Nephron (organoid): ENCODE results near the gene SGK1.
A peak's percentile ranks its signal among the peaks of the same experiment; 100 is the strongest.
"Not testable (repeated sequence)": the region's sequence is repeated elsewhere in the genome, so short reads cannot be mapped to it uniquely, and the experiment has no call there.

Experiments
- H3K27ac Mint-ChIP-seq, 3 experiments: 2 replicates each; pipeline ENCODE4 v1.8.0; 2020; ENCODE audit warnings: mixed read lengths in 3 of 3, mild to moderate bottlenecking in 2 of 3, moderate library complexity in 1 of 3
- H3K27me3 Mint-ChIP-seq: 2 replicates; pipeline ENCODE4 v1.8.0; 2021; ENCODE audit warnings: low read depth, mild to moderate bottlenecking, moderate library complexity, mixed read lengths
- H3K36me3 Mint-ChIP-seq: 2 replicates; pipeline ENCODE4 v1.8.0; 2020; ENCODE audit warnings: low read depth, mixed read lengths
- H3K4me1 Mint-ChIP-seq: 2 replicates; pipeline ENCODE4 v1.8.0; 2020; ENCODE audit warnings: mixed read lengths
- H3K4me3 Mint-ChIP-seq, 3 experiments: 2 replicates each; pipeline ENCODE4 v1.8.0; 2020; ENCODE audit warnings: mild to moderate bottlenecking in 3 of 3, mixed read lengths in 3 of 3, moderate library complexity in 2 of 3
- H3K9me3 Mint-ChIP-seq: 2 replicates; pipeline ENCODE4 v1.8.0; 2020; ENCODE audit warnings: mixed read lengths
- CTCF ChIP-seq, 3 experiments: fragments of 200-600 bp; sonication (generic); IDR thresholded peaks; one replicate each; pipeline ENCODE4 v1.5.0; 2021; ENCODE audit warnings: antibody characterized with exemption in 3 of 3; ENCODE audit not compliant: unreplicated experiment in 3 of 3

Gene SGK1

GRCh38 chr6:134240665-134241431, 77.1 kb downstream of the SGK1 start:
- no peak overlapping the region for H3K4me3 Mint-ChIP-seq
- H3K27me3 Mint-ChIP-seq, result peaks cover 4% of the 10 kb centered on the region
- H3K36me3 Mint-ChIP-seq, result no peaks in the 10 kb centered on the region
- TF ChIP-seq CTCF (IDR thresholded peaks at IDR 0.05; ENCODE audit: unreplicated experiment in 3 of 3), result no peak
- H3K27ac Mint-ChIP-seq, result peak overlapping the region in 1 of 3 experiments; percentile 35
- H3K4me1 Mint-ChIP-seq, result peaks cover 15% of the 10 kb centered on the region
- no peaks in the 10 kb centered on the region for H3K9me3 Mint-ChIP-seq

GRCh38 chr6:134238960-134239795, 78.7 kb downstream of the SGK1 start:
- H3K36me3 Mint-ChIP-seq, result no peaks in the 10 kb centered on the region
- no peak overlapping the region for H3K4me3 Mint-ChIP-seq
- no peak for TF ChIP-seq CTCF (IDR thresholded peaks at IDR 0.05; ENCODE audit: unreplicated experiment in 3 of 3)
- H3K27me3 Mint-ChIP-seq, result peaks cover 4% of the 10 kb centered on the region
- peak overlapping the region in 1 of 3 experiments; percentile 22 for H3K27ac Mint-ChIP-seq
- H3K4me1 Mint-ChIP-seq, result peaks cover 15% of the 10 kb centered on the region
- H3K9me3 Mint-ChIP-seq, result no peaks in the 10 kb centered on the region

GRCh38 chr6:134238006-134238405, 79.9 kb downstream of the SGK1 start:
- TF ChIP-seq CTCF (IDR thresholded peaks at IDR 0.05; ENCODE audit: unreplicated experiment in 3 of 3), result no peak
- no peak overlapping the region for H3K4me3 Mint-ChIP-seq
- H3K36me3 Mint-ChIP-seq, result no peaks in the 10 kb centered on the region
- H3K27ac Mint-ChIP-seq, result peak overlapping the region in 1 of 3 experiments; percentile 12
- no peaks in the 10 kb centered on the region for H3K9me3 Mint-ChIP-seq
- peaks cover 4% of the 10 kb centered on the region for H3K27me3 Mint-ChIP-seq
- H3K4me1 Mint-ChIP-seq, result peaks cover 20% of the 10 kb centered on the region

GRCh38 chr6:134235937-134236751, 81.8 kb downstream of the SGK1 start:
- Mint-ChIP-seq H3K27ac (no peak overlapping the region), H3K36me3 (no peaks in the 10 kb centered on the region), H3K9me3 (no peaks in the 10 kb centered on the region), H3K4me3 (no peak overlapping the region), H3K4me1 (peaks cover 20% of the 10 kb centered on the region), H3K27me3 (peaks cover 4% of the 10 kb centered on the region)
- no peak for TF ChIP-seq CTCF (IDR thresholded peaks at IDR 0.05; ENCODE audit: unreplicated experiment in 3 of 3)

GRCh38 chr6:134235334-134235733, 82.6 kb downstream of the SGK1 start:
- H3K27me3 Mint-ChIP-seq, H3K27ac Mint-ChIP-seq, H3K9me3 Mint-ChIP-seq, H3K36me3 Mint-ChIP-seq, H3K4me3 Mint-ChIP-seq: not testable (repeated sequence)
- peaks cover 20% of the 10 kb centered on the region for H3K4me1 Mint-ChIP-seq
